Measurements from ENCODE around the gene KIAA0586. TPM values are rescaled to one million over a fixed set of nuclear protein-coding genes. Genes with fewer than 3 reads are reported as not detected.

KIAA0586 gene
- total RNA-seq, 1 donor = 17.7 TPM

GRCh38 chr14:58553959-58554358 is 126.4 kb downstream of the KIAA0586 start:
- DNase-seq (ENCODE audit: insufficient read length, low spot score, missing footprints) = no peak
- TF ChIP-seq, protein P1, sequence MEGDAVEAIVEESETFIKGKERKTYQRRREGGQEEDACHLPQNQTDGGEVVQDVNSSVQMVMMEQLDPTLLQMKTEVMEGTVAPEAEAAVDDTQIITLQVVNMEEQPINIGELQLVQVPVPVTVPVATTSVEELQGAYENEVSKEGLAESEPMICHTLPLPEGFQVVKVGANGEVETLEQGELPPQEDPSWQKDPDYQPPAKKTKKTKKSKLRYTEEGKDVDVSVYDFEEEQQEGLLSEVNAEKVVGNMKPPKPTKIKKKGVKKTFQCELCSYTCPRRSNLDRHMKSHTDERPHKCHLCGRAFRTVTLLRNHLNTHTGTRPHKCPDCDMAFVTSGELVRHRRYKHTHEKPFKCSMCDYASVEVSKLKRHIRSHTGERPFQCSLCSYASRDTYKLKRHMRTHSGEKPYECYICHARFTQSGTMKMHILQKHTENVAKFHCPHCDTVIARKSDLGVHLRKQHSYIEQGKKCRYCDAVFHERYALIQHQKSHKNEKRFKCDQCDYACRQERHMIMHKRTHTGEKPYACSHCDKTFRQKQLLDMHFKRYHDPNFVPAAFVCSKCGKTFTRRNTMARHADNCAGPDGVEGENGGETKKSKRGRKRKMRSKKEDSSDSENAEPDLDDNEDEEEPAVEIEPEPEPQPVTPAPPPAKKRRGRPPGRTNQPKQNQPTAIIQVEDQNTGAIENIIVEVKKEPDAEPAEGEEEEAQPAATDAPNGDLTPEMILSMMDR (IDR thresholded peaks at IDR 0.05; ENCODE audit: extremely low read depth, low read depth, low read length) = no peak
- Histone ChIP-seq H3K4me3 (ENCODE audit: insufficient read depth, low read length) (no peak overlapping the region), H3K4me2 (ENCODE audit: insufficient read depth, low read length) (no peak overlapping the region), H3K36me3 (ENCODE audit: insufficient read depth, low read length) (no peaks in the 10 kb centered on the region), H3K4me1 (ENCODE audit: insufficient read depth, low read length) (no peaks in the 10 kb centered on the region), H3K27ac (ENCODE audit: low read depth, low read length) (no peak overlapping the region), H3K27me3 (ENCODE audit: insufficient read depth, low read length) (no peaks in the 10 kb centered on the region), H3K9me3 (ENCODE audit: low read depth, low read length) (no peaks in the 10 kb centered on the region), H3K79me2 (ENCODE audit: insufficient read depth, low read length) (no peaks in the 10 kb centered on the region), H2AFZ (ENCODE audit: low read length) (no peak overlapping the region), H4K20me1 (ENCODE audit: insufficient read depth, low read length) (no peaks in the 10 kb centered on the region)

DNA sequence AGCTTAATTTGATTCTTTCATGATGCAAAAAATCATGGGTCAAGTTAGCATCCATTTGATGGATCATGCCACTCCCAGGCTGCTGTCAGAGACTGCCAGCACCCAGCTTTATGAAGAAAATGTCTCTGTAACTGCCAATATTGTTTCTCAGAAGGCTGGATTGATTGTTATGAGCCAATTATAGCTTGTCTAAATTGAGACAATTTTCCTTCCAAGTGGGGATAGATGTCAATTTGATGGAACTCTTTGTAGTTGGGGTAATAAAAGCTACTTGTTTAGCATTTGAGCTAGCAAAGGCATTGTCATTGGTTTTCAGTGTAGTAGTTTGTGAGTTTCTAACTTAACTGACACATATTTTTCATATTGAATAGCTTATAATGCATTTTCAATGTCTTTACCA is 128.1 kb downstream of the KIAA0586 start:
- H3K9me3 ChIP-seq (ENCODE audit: low read depth, low read length) = no peaks in the 10 kb centered on the region
- no peaks in the 10 kb centered on the region for H3K27me3 ChIP-seq (ENCODE audit: insufficient read depth, low read length)
- TF ChIP-seq, protein P1 (IDR thresholded peaks at IDR 0.05; ENCODE audit: extremely low read depth, low read depth, low read length) = no peak
- no peak overlapping the region for H3K4me3 ChIP-seq (ENCODE audit: insufficient read depth, low read length)
- no peak overlapping the region for H3K4me2 ChIP-seq (ENCODE audit: insufficient read depth, low read length)
- DNase-seq (ENCODE audit: insufficient read length, low spot score, missing footprints) = no peak
- H3K79me2 ChIP-seq (ENCODE audit: insufficient read depth, low read length) = no peaks in the 10 kb centered on the region
- H2AFZ ChIP-seq (ENCODE audit: low read length) = no peak overlapping the region
- H3K36me3 ChIP-seq (ENCODE audit: insufficient read depth, low read length) = no peaks in the 10 kb centered on the region
- H3K27ac ChIP-seq (ENCODE audit: low read depth, low read length) = no peak overlapping the region
- H4K20me1 ChIP-seq (ENCODE audit: insufficient read depth, low read length) = no peaks in the 10 kb centered on the region
- no peaks in the 10 kb centered on the region for H3K4me1 ChIP-seq (ENCODE audit: insufficient read depth, low read length)

GRCh38 chr14:58557242-58557641 is 129.7 kb downstream of the KIAA0586 start:
- TF ChIP-seq, protein P1 (IDR thresholded peaks at IDR 0.05; ENCODE audit: extremely low read depth, low read depth, low read length) = no peak

GRCh38 chr14:58560208-58560607 is 132.7 kb downstream of the KIAA0586 start:
- Histone ChIP-seq H2AFZ (ENCODE audit: low read length) (peak overlapping the region; percentile 53), H3K9me3 (ENCODE audit: low read depth, low read length) (no peaks in the 10 kb centered on the region), H4K20me1 (ENCODE audit: insufficient read depth, low read length) (no peaks in the 10 kb centered on the region), H3K4me1 (ENCODE audit: insufficient read depth, low read length) (no peaks in the 10 kb centered on the region), H3K27ac (ENCODE audit: low read depth, low read length) (no peak overlapping the region), H3K79me2 (ENCODE audit: insufficient read depth, low read length) (no peaks in the 10 kb centered on the region), H3K27me3 (ENCODE audit: insufficient read depth, low read length) (no peaks in the 10 kb centered on the region), H3K4me2 (ENCODE audit: insufficient read depth, low read length) (no peak overlapping the region), H3K36me3 (ENCODE audit: insufficient read depth, low read length) (no peaks in the 10 kb centered on the region), H3K4me3 (ENCODE audit: insufficient read depth, low read length) (no peak overlapping the region)
- no peak for DNase-seq (ENCODE audit: insufficient read length, low spot score, missing footprints)
- TF ChIP-seq, protein P1 (IDR thresholded peaks at IDR 0.05; ENCODE audit: extremely low read depth, low read depth, low read length) = no peak

More at GRCh38 chr14:58557242-58557641, 129.7 kb downstream of the KIAA0586 start:
- Histone ChIP-seq H3K27ac (ENCODE audit: low read depth, low read length) (no peak overlapping the region), H3K4me2 (ENCODE audit: insufficient read depth, low read length) (no peak overlapping the region), H3K4me1 (ENCODE audit: insufficient read depth, low read length) (no peaks in the 10 kb centered on the region), H2AFZ (ENCODE audit: low read length) (no peak overlapping the region), H4K20me1 (ENCODE audit: insufficient read depth, low read length) (no peaks in the 10 kb centered on the region), H3K9me3 (ENCODE audit: low read depth, low read length) (no peaks in the 10 kb centered on the region), H3K36me3 (ENCODE audit: insufficient read depth, low read length) (no peaks in the 10 kb centered on the region), H3K4me3 (ENCODE audit: insufficient read depth, low read length) (no peak overlapping the region), H3K79me2 (ENCODE audit: insufficient read depth, low read length) (no peaks in the 10 kb centered on the region), H3K27me3 (ENCODE audit: insufficient read depth, low read length) (no peaks in the 10 kb centered on the region)
- no peak for DNase-seq (ENCODE audit: insufficient read length, low spot score, missing footprints)

All from osteoblast (primary cell).